ENCODE results near the gene ZFPM1.

DNA sequence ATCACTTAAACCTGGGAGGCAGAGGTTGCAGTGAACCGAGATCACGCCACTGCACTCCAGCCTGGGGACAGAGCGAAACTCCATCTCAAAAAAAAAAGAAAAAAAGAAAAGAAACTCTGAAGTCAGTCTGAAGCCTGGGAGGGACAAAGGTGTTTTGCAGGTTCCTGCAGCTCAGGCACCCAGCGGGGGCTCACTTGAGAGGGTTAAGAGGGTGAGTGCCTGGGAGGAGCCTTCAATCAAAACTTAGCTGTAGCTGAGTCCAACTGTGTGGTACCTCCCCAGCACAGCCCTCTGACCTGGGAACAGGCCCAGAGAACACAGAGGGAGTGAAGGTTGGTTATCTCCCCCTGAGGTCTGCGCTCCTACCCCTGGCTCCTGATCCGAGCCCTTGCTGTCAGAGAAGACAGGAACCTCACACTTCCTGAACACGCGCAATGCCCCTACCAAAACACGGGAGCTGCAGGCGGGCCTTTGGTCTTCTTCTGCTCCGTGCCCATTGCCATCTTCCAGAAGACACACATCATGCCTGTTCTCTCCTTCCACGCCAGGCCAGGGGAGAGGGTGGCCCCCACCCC lies 96.7 kb downstream of the ZFPM1 start:
- TF ChIP-seq, protein P1, sequence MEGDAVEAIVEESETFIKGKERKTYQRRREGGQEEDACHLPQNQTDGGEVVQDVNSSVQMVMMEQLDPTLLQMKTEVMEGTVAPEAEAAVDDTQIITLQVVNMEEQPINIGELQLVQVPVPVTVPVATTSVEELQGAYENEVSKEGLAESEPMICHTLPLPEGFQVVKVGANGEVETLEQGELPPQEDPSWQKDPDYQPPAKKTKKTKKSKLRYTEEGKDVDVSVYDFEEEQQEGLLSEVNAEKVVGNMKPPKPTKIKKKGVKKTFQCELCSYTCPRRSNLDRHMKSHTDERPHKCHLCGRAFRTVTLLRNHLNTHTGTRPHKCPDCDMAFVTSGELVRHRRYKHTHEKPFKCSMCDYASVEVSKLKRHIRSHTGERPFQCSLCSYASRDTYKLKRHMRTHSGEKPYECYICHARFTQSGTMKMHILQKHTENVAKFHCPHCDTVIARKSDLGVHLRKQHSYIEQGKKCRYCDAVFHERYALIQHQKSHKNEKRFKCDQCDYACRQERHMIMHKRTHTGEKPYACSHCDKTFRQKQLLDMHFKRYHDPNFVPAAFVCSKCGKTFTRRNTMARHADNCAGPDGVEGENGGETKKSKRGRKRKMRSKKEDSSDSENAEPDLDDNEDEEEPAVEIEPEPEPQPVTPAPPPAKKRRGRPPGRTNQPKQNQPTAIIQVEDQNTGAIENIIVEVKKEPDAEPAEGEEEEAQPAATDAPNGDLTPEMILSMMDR (IDR thresholded peaks at IDR 0.05), result no peak
- TF ChIP-seq ZFX (IDR thresholded peaks at IDR 0.05; ENCODE audit: borderline replicate concordance), result no peak

Measured in 22Rv1 (cell line).